GM18861 (cell line): ENCODE data around the gene JAM3.
A peak's percentile ranks its signal among the peaks of the same experiment; 100 is the strongest.

Experiments used
- ATAC-seq: cut with Tn5 transposase; IDR thresholded peaks from one replicate; pipeline ENCODE4 v1.9.1; 2021; ENCODE audit not compliant: unreplicated experiment

Gene JAM3

GRCh38 chr11:134039726-134040385, 29.0 kb upstream of the JAM3 start:
- no peak for ATAC-seq

GRCh38 chr11:134040386-134041302, 28.2 kb upstream of the JAM3 start:
- ATAC-seq = no peak

GRCh38 chr11:134041349-134041748, 27.5 kb upstream of the JAM3 start:
- no peak for ATAC-seq

- ATAC-seq = no peak
These were observed 26.8 kb upstream of the JAM3 start for GRCh38 chr11:134041791-134042696.

GRCh38 chr11:134043821-134044420, 25.0 kb upstream of the JAM3 start:
- no peak for ATAC-seq

GRCh38 chr11:134044514-134045284, 24.2 kb upstream of the JAM3 start:
- ATAC-seq = no peak

- ATAC-seq = no peak
These were observed 22.9 kb upstream of the JAM3 start for GRCh38 chr11:134045799-134046635.

- no peak for ATAC-seq
These were observed 22.0 kb upstream of the JAM3 start for GRCh38 chr11:134046681-134047449.

GRCh38 chr11:134047586-134047999, 21.3 kb upstream of the JAM3 start:
- ATAC-seq = no peak

GRCh38 chr11:134048028-134048427, 20.8 kb upstream of the JAM3 start:
- no peak for ATAC-seq

GRCh38 chr11:134049303-134049702, 19.6 kb upstream of the JAM3 start:
- ATAC-seq = no peak

- ATAC-seq = peak; percentile 75
These were observed 18.1 kb upstream of the JAM3 start for GRCh38 chr11:134050541-134051383.

GRCh38 chr11:134052395-134052987, 16.4 kb upstream of the JAM3 start:
- ATAC-seq = no peak

- no peak for ATAC-seq
These were observed 15.6 kb upstream of the JAM3 start for GRCh38 chr11:134052988-134053945.

- no peak for ATAC-seq
These were observed 13.8 kb upstream of the JAM3 start for GRCh38 chr11:134055029-134055428.

GRCh38 chr11:134060316-134060715, 8.6 kb upstream of the JAM3 start:
- ATAC-seq = no peak
